GM18499 (cell line): ENCODE results near the gene PI3.
"Not testable (repeated sequence)": the region's sequence is repeated elsewhere in the genome, so short reads cannot be mapped to it uniquely, and the experiment has no call there.

Source experiments
- ATAC-seq: cut with Tn5 transposase; IDR thresholded peaks from one replicate; pipeline ENCODE4 v1.9.1; 2021; ENCODE audit warnings: moderate number of reproducible peaks; ENCODE audit not compliant: insufficient read depth, unreplicated experiment

Gene PI3

DNA sequence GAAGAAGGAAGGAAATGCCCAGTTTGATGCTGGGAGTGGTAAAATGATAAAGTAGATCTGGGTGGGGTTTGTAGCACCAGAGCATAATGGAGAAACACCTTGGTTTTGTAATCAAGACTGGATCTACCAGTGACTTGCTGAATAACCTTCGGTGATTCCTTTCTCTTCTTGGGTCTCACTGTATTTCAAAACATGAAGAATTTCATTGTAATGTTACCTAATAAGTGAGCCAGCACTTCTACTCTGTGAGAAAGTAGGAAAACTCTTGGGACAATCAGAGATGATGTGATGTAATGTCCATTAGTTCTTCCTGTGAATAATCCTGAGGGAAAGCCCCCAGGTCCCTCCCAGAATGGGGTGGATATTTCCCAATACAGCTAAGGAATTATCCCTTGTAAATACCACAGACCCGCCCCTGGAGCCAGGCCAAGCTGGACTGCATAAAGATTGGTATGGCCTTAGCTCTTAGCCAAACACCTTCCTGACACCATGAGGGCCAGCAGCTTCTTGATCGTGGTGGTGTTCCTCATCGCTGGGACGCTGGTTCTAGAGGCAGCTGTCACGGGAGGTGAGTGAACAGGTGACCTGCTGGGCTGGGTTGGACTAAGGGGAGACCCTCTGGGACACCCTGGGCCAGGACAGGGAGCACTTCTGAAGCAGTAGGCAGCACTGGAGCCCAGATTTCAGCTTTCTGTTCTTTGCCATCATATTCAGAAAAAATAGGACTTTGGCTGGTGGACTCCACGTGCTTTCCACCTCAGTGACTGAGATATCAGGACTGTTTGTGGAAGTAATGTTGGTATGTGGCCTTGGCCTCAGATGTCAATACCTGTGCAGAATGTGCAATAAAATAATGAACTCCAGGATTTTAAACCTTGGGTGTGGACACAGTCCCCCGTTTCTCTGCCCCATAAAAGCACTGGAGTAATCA is at the start of gene PI3:
PI3 (plus strand) TSS at position 469 of the 931 bp plus-strand sequence; CDS start at position 490, 21 bp downstream.
- ATAC-seq: no peak

DNA sequence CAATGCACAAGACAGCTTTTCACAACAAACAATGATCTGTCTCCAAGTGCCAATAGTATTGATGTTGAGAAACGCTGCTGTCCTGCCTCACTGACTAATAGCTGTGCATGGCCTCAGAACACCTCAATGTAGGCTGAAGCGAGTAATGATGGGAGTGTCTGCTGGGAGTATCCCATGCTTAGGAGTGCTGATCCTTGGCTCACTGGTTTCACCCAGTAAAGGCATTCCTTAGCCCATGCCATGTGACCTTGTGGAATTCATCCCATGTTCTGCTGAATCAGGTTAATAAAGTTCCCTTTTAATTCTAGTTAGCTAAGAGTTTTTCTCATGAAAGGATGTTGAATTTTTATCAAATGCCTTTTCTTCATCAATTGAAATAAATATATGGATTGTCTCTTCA is 46.6 kb upstream of the PI3 start:
- no peak for ATAC-seq

GRCh38 chr20:45136911-45137310 is 37.8 kb upstream of the PI3 start:
- ATAC-seq: no peak

GRCh38 chr20:45138561-45139300 is 36.0 kb upstream of the PI3 start:
- no peak for ATAC-seq

- ATAC-seq: not testable (repeated sequence)
These were observed 34.8 kb upstream of the PI3 start for GRCh38 chr20:45139733-45140375.

GRCh38 chr20:45140836-45141235 is 33.9 kb upstream of the PI3 start:
- no peak for ATAC-seq

DNA sequence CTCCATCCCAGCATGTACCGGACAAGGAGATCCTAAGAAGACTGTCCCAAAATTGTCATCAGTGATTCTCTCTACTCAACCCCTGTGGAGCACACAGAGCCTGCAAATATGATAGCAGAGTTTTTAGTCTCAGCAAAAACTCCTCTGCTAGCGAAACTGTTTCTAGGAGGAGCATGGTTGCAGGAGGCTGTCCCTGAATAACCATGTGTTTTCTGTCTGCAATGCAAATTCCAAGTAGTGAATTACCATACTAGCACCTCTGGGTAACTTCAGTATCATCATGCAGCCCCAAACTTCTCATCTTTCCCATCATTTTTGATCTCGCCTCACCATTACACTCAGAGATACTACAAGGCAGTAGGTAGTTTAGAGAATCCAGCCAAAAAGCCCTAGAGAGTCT is 25.6 kb upstream of the PI3 start:
- ATAC-seq: no peak

GRCh38 chr20:45152405-45152804 is 22.3 kb upstream of the PI3 start:
- ATAC-seq: no peak

- no peak for ATAC-seq
These were observed 21.6 kb upstream of the PI3 start for GRCh38 chr20:45153147-45153546.

GRCh38 chr20:45153752-45154151 is 20.9 kb upstream of the PI3 start:
- ATAC-seq: no peak

- no peak for ATAC-seq
These were observed 20.5 kb upstream of the PI3 start for GRCh38 chr20:45154183-45154582.

GRCh38 chr20:45154794-45155193 is 19.9 kb upstream of the PI3 start:
- not testable (repeated sequence) for ATAC-seq

GRCh38 chr20:45156713-45157112 is 18.0 kb upstream of the PI3 start:
- ATAC-seq: no peak

GRCh38 chr20:45157962-45158361 is 16.7 kb upstream of the PI3 start:
- no peak for ATAC-seq

DNA sequence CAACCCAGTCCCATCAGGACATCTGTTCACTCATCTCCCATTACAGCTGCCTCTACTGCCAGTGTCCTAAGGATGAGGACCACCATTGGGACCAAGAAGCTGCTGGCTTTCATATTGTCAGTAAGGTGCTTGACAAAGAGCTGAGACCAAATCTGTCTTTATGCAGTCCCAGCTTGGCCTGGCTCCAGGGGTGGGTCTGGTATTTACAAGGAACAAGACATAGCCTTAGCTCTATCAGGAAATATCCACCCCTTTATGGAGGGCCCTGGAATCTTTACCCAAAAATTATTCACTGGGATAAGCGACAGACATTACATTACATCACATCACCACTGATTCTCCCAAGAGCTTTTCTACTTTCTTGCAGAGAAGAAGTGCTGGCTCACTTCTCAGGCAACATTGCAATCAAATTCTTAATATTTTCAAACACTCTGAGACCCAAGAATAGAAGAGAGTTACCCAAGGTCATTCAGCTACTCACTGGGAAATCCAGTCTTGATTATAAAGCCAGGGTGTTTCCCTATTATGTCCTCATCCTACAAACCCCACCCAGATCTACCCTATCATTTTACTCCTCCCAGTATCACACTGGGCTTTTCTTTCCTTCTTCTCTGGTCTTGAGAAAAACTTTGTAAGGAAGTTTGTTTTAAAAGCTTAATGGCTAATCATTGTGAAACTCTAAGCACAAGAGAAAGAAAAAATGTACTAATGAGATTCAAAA is 11.5 kb upstream of the PI3 start:
- no peak for ATAC-seq

DNA sequence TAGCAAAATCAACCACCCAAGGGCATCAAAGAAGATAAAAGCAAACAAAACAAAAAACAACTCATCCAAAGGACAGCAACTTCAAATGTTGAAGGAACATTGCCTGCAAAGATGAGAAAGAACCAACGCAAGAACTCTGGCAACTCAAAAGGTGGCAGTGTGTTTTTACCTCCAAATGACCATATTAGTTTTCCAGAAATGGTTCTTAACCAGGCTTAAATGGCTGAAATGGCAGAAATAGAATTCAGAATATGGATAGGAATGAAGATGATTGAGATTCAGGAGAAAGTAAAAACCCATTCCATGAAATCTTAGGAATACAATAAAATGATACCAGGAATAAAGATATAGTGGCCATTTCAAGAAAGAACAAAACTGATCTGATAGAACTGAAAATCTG is 9.8 kb upstream of the PI3 start:
- ATAC-seq: no peak

DNA sequence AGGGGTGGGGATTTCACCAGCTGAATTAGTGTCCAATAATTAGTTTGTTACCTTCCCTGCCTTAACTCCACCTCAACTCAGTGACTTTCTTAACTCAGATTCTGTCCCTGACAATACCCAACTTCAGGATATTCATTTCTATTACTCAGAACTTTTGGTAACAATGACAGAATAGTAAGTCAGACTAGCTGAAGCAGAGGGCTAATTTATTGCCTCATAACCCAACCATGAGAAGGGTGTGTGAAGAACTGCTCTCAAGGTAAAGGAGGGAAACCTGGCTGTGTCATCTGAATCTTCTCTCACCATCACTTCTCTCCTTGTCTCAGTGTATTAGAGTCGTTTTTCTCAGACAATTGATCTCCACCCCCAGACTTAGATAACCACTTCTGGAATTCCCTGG is 1.2 kb upstream of the PI3 start:
- ATAC-seq: no peak

DNA sequence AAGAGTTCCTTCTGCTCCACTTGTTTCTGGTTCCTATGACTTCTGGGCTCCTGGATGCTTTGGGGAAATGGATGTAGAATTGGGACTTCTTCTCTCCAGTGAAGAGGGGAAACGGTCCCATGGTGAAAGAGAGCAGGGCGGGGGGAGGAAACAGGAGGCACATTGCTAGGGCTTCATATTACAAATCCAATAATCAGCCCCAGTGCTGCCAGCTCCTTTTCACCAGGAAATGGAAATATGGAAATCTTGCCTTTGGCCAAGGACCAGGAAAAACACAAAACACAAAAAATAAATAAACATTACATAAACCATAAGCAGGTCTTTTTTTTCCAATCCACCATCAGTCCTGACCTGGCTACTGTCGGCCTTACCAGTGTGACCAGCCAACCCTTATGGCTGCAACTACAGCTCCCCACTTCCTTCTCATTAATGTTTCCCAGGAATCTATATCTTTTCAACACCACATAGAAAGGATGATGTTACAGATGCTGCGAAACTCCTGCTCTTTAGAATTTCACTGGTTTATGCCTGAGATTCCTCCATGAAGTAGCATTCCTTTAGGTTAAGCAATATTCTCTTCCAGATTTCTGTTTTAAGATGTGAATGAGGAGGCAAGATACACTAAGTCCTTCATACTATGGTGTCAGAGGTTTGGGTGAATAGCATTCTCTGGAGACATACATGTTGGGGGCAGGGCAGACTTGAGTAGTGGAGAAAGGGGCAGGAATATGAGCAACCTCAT is 2.0 kb downstream of the PI3 start:
- no peak for ATAC-seq

- no peak for ATAC-seq
These were observed 4.5 kb downstream of the PI3 start for GRCh38 chr20:45179166-45179565.

DNA sequence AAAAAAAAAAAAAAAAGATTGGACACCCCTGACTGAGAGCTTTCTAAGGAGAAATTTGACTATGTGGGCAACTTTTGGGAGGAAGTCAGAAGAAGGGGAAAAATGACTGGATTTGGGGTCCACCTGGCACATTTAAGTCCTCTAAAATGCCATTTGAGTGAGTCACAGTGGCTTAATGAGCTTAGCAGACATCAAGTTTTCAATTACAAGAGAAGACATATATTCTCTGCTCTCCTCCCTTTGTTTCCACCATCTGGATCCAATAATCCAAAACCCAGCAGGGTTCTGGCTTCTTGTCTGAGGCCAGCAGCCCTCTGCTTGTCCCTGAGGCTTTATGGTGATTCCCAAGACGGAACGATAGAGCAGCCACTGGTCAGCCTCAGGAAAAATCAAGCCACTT is 6.9 kb downstream of the PI3 start:
- ATAC-seq: no peak
